Kidney (tissue), 14 donors: ENCODE results near the gene CCDC88C. TPM values are rescaled to one million over a fixed set of nuclear protein-coding genes. Genes with fewer than 3 reads are reported as not detected.
"Not testable (repeated sequence)": the region's sequence is repeated elsewhere in the genome, so short reads cannot be mapped to it uniquely, and the experiment has no call there.

Source experiments
- DNase-seq, 5 donors: peaks; one replicate each; pipeline ENCODE4 v3.0.0-alpha.2; 2013 to 2020
- FAIRE-seq: peaks from 2 replicates; lab custom pipeline; 2012; peaks lifted over from hg19 to GRCh38; lab: Jason Lieb, UNC
- H3K27ac ChIP-seq, 2 donors: one replicate each; pipeline ENCODE4 v1.7.0; 2013; ENCODE audit warnings: low read depth in 2 of 2, low read length in 2 of 2, inconsistent platforms in 1 of 2
- H3K27me3 ChIP-seq: one replicate; pipeline ENCODE4 v1.7.1; 2013; ENCODE audit warnings: low read length, inconsistent platforms; ENCODE audit not compliant: control insufficient read depth, insufficient read depth
- H3K36me3 ChIP-seq, 3 donors: one replicate each; pipeline versions ENCODE4 v1.7.0 to v1.7.1; 2013; ENCODE audit warnings: low read length in 3 of 3, control low read depth in 1 of 3, inconsistent platforms in 1 of 3; ENCODE audit not compliant: insufficient read depth in 3 of 3, control insufficient read depth in 2 of 3
- H3K4me1 ChIP-seq, 3 donors: one replicate each; pipeline versions ENCODE4 v1.7.0 to v1.7.1; 2013; ENCODE audit warnings: low read length in 3 of 3, inconsistent platforms in 1 of 3, low read depth in 1 of 3; ENCODE audit not compliant: control insufficient read depth in 2 of 3, insufficient read depth in 2 of 3
- H3K4me3 ChIP-seq, 3 donors: one replicate each; pipeline versions ENCODE4 v1.7.0 to v1.8.1; 2013; ENCODE audit warnings: low read length in 3 of 3, control low read depth in 1 of 3, inconsistent platforms in 1 of 3
- H3K9ac ChIP-seq, 3 donors: one replicate each; pipeline versions ENCODE4 v1.7.0 to v1.7.1; 2013; ENCODE audit warnings: low read length in 3 of 3, control low read depth in 1 of 3, inconsistent platforms in 1 of 3
- H3K9me3 ChIP-seq, 3 donors: one replicate each; pipeline versions ENCODE4 v1.7.0 to v1.7.1; 2013; ENCODE audit warnings: low read length in 3 of 3, control low read depth in 1 of 3, inconsistent platforms in 1 of 3; ENCODE audit not compliant: control insufficient read depth in 2 of 3, insufficient read depth in 1 of 3
- CTCF ChIP-seq: IDR thresholded peaks from 3 replicates; pipeline ENCODE4 v1.5.1; 2012; ENCODE audit warnings: mild to moderate bottlenecking, moderate library complexity, borderline replicate concordance; ENCODE audit not compliant: insufficient read depth; ENCODE audit errors: extremely low read depth
- intact Hi-C: fragments of 100-400 bp; cut with DNase I; formaldehyde crosslinking; loops from one replicate; pipeline ENCODE4 v1.11.1; 2022
- polyA plus RNA-seq: library from polyadenylated mRNA; stranded (reverse); fragments of 350-450 nt; fragmentation: Illumina TruSeq; extraction: RNeasy Lipid Tissue Mini Kit (QIAGEN cat#74804); gene quantifications from one replicate; pipeline ENCODE4 v1.2.3, GENCODE V29; 2014; ENCODE audit warnings: low read depth, low replicate concordance; ENCODE audit not compliant: insufficient read depth
- total RNA-seq: library from RNA; stranded (reverse); fragmentation: NEBNext Ultra II Directional; extraction: Animal tissue kit (Norgen Biotek cat#: 25700); gene quantifications from one replicate; pipeline ENCODE4 v1.2.1, GENCODE V29; 2021
- donor health status: control.
- donor health status: control.
- donor health status: control.
- donor health status: control.
- donor health status: control.
- donor health status: DM: yes; HTN: yes; CAD: no.
- donor health status: Normal renal cell carcinoma (clear cell type).

The CCDC88C gene
- total and polyA plus RNA-seq, 2 donors from 2014 or later = 6.6 to 32.8 TPM

- H3K9me3 ChIP-seq = no peaks in the 10 kb centered on the region
- no peak overlapping the region for H3K9ac ChIP-seq
- no peak for TF ChIP-seq CTCF
- intact Hi-C loops = no loop called here
- peaks cover 8 to 14% (median 10%) of the 10 kb centered on the region in 3 donors for H3K36me3 ChIP-seq
- H3K4me3 ChIP-seq = no peak overlapping the region
- H3K27me3 ChIP-seq = no peaks in the 10 kb centered on the region
- FAIRE-seq = no peak
- no peaks in the 10 kb centered on the region for H3K4me1 ChIP-seq
- DNase-seq = no peak
- H3K27ac ChIP-seq = no peak overlapping the region
Measured at GRCh38 chr14:91453744-91454143, 36.1 kb upstream of the CCDC88C start.

GRCh38 chr14:91444335-91445020 is 26.9 kb upstream of the CCDC88C start:
- no peaks in the 10 kb centered on the region for H3K36me3 ChIP-seq
- no peak for FAIRE-seq
- no peak overlapping the region for H3K27ac ChIP-seq
- no peaks in the 10 kb centered on the region for H3K4me1 ChIP-seq
- no peaks in the 10 kb centered on the region for H3K27me3 ChIP-seq
- H3K4me3 ChIP-seq = no peak overlapping the region
- H3K9ac ChIP-seq = no peak overlapping the region
- intact Hi-C loops = no loop called here
- no peaks in the 10 kb centered on the region for H3K9me3 ChIP-seq
- TF ChIP-seq CTCF = no peak
- DNase-seq = no peak

- TF ChIP-seq CTCF = no peak
- H3K36me3 ChIP-seq = no peaks in the 10 kb centered on the region
- no peaks in the 10 kb centered on the region for H3K4me1 ChIP-seq
- intact Hi-C loops = no loop called here
- no peaks in the 10 kb centered on the region for H3K27me3 ChIP-seq
- FAIRE-seq (no peak), DNase-seq (no peak)
- no peak overlapping the region for H3K4me3 ChIP-seq
- no peak overlapping the region for H3K27ac ChIP-seq
- no peaks in the 10 kb centered on the region for H3K9me3 ChIP-seq
- H3K9ac ChIP-seq = no peak overlapping the region
Measured at GRCh38 chr14:91439345-91439744, 21.7 kb upstream of the CCDC88C start.

GRCh38 chr14:91438845-91439244 is 21.2 kb upstream of the CCDC88C start:
- Histone ChIP-seq H3K9me3 (no peaks in the 10 kb centered on the region), H3K27me3 (no peaks in the 10 kb centered on the region), H3K27ac (no peak overlapping the region), H3K9ac (no peak overlapping the region), H3K4me3 (no peak overlapping the region), H3K36me3 (no peaks in the 10 kb centered on the region), H3K4me1 (no peaks in the 10 kb centered on the region)
- TF ChIP-seq CTCF = no peak
- intact Hi-C loops = no loop called here
- FAIRE-seq (no peak), DNase-seq (no peak)

- H3K9me3 ChIP-seq, H3K27me3 ChIP-seq, intact Hi-C loops, FAIRE-seq, H3K4me3 ChIP-seq, H3K9ac ChIP-seq, H3K36me3 ChIP-seq, H3K27ac ChIP-seq, DNase-seq, H3K4me1 ChIP-seq: not testable (repeated sequence)
Measured at GRCh38 chr14:91436266-91436665, 18.6 kb upstream of the CCDC88C start.
